Upper lobe of right lung (tissue), 1 donor: ENCODE data around the gene ARSI. TPM values are rescaled to one million over a fixed set of nuclear protein-coding genes. Genes with fewer than 3 reads are reported as not detected.

Experiments
- ATAC-seq: fragments of 200-7000 bp; cut with Tn5 transposase; one replicate; pipeline ENCODE4 v1.9.1; 2020; ENCODE audit warnings: mild to moderate bottlenecking, moderate library complexity
- DNase-seq: peaks from one replicate; pipeline ENCODE4 v3.0.0-alpha.2; 2020
- H3K27ac ChIP-seq: fragments of 200-600 bp; one replicate; pipeline ENCODE4 v1.8.0; 2022
- H3K27me3 ChIP-seq: fragments of 200-600 bp; one replicate; pipeline ENCODE4 v1.8.0; 2022; ENCODE audit warnings: mild to moderate bottlenecking
- H3K36me3 ChIP-seq: fragments of 200-600 bp; one replicate; pipeline ENCODE4 v1.8.0; 2022
- H3K4me1 ChIP-seq: fragments of 200-600 bp; one replicate; pipeline ENCODE4 v1.8.0; 2022
- H3K4me3 ChIP-seq: fragments of 200-600 bp; one replicate; pipeline ENCODE4 v1.8.0; 2022; ENCODE audit warnings: mild to moderate bottlenecking
- H3K9me3 ChIP-seq: fragments of 200-600 bp; one replicate; pipeline ENCODE4 v1.8.0; 2022
- intact Hi-C: fragments of 100-400 bp; cut with DNase I; formaldehyde crosslinking; loops from one replicate; pipeline ENCODE4 v1.11.0; 2022
- total RNA-seq: library from RNA; stranded (reverse); fragmentation: NEBNext Ultra II Directional; extraction: Animal tissue kit (Norgen Biotek cat#: 25700); gene quantifications from one replicate; pipeline ENCODE4 v1.2.1, GENCODE V29; 2021
- TF ChIP-seq, protein P1 (sequence below): fragments of 200-600 bp; IDR thresholded peaks from one replicate; pipeline ENCODE4 v1.8.0; 2022; ENCODE audit warnings: antibody characterized with exemption
- donor health status: DM: no; HTN: yes; CAD: no; lungs with severe emphysema.

ARSI gene
- total RNA-seq, 1 donor from 2014 or later: 4.0 TPM

DNA sequence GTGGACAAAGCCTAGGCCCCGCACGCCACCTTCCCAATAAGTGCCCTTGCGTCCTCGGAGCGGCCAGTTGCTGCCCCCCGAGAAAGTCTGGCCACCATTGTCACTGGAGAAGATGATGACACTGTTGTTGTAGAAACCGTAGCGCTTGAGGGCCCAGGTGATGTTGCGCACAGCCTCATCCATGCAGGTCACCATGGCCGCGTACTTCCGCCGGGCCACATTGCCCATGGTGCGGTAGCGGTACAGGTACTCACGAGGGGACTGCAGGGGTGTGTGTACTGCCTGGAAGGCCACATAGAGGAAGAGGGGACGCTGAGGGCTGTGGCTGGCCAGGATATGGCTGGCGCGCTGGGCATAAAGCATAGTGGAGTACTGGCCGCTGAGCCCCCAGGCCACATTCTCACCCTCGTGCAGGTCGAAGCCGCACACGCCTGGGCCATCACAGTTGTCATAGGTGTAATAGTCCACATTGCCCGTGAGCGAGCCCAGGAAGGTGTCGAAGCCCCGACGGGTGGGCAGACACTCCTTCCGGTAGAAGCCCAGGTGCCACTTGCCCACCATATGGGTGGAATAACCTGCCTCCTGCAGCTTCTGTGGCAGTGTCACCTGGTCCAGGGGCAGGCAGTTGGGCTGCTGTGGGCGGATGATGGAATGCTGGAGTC, 4.6 kb downstream of the ARSI start:
- intact Hi-C loops: no loop called here
- Histone ChIP-seq H3K27ac (no peak overlapping the region), H3K4me1 (peaks cover 8% of the 10 kb centered on the region), H3K4me3 (no peak overlapping the region), H3K36me3 (no peaks in the 10 kb centered on the region), H3K27me3 (peaks cover 21% of the 10 kb centered on the region), H3K9me3 (no peaks in the 10 kb centered on the region)
- TF ChIP-seq, protein P1, sequence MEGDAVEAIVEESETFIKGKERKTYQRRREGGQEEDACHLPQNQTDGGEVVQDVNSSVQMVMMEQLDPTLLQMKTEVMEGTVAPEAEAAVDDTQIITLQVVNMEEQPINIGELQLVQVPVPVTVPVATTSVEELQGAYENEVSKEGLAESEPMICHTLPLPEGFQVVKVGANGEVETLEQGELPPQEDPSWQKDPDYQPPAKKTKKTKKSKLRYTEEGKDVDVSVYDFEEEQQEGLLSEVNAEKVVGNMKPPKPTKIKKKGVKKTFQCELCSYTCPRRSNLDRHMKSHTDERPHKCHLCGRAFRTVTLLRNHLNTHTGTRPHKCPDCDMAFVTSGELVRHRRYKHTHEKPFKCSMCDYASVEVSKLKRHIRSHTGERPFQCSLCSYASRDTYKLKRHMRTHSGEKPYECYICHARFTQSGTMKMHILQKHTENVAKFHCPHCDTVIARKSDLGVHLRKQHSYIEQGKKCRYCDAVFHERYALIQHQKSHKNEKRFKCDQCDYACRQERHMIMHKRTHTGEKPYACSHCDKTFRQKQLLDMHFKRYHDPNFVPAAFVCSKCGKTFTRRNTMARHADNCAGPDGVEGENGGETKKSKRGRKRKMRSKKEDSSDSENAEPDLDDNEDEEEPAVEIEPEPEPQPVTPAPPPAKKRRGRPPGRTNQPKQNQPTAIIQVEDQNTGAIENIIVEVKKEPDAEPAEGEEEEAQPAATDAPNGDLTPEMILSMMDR: no peak
- ATAC-seq (no peak), DNase-seq (no peak)

DNA sequence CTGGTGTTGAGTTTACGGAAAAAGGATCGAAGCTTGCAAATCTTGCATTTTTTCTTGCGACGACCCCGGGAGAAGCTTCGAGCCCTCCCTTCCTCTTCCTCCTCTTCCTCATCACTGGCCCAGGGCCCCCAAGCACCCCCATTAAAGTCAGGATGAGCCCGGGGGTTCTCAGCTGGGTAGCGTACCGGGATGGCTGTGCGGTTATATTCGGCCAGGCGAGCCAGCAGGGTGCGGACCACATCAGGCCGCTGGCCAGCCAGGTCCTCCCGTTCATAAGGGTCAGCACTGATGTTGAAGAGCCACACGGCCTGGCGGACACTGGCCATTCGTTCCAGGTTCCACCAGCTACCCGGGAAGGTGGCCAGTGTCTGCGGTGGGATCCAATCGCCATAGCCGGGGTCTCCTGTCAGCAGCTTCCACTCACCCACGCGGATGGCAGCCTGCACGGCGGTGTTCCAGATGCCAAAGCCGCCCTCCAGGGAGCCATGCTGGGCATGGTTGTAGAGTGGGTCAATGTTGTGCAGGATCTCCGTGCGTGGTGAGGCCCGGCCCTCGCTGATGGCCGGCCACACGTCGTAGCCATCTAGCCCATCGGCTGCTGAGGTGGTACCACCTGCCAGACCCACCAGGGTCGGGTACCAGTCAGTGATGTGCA, 5.3 kb downstream of the ARSI start:
- Histone ChIP-seq H3K4me3 (no peak overlapping the region), H3K27ac (no peak overlapping the region), H3K36me3 (no peaks in the 10 kb centered on the region), H3K9me3 (no peaks in the 10 kb centered on the region), H3K4me1 (peaks cover 5% of the 10 kb centered on the region), H3K27me3 (peaks cover 14% of the 10 kb centered on the region)
- intact Hi-C loops: no loop called here
- no peak for DNase-seq
- ATAC-seq: no peak
- TF ChIP-seq, protein P1: no peak

DNA sequence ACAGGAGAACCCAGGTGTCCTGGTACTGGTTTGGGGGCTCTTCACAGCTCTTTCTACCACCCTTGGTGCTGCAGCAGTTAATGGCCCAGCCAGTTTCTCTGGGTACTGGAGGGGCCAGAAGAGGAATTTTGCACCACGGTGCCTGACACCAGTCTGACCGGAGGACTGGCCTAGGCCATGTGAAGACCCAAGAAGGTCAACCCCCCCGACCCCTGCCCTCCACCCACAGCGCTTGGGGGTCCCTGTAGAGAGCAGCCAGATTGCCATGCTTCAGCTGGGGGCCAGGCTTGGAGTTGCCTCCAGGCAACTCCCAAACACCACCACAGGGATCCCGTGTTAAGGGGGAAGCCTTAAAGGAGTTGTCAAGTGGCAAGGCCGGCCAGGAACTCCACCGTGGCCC, 6.2 kb downstream of the ARSI start:
- intact Hi-C loops: no loop called here
- DNase-seq (peak; percentile 50), ATAC-seq (no peak)
- H3K27me3 ChIP-seq: peaks cover 6% of the 10 kb centered on the region
- no peak overlapping the region for H3K27ac ChIP-seq
- peaks cover 5% of the 10 kb centered on the region for H3K4me1 ChIP-seq
- TF ChIP-seq, protein P1: no peak
- no peak overlapping the region for H3K4me3 ChIP-seq
- no peaks in the 10 kb centered on the region for H3K36me3 ChIP-seq
- H3K9me3 ChIP-seq: no peaks in the 10 kb centered on the region

DNA sequence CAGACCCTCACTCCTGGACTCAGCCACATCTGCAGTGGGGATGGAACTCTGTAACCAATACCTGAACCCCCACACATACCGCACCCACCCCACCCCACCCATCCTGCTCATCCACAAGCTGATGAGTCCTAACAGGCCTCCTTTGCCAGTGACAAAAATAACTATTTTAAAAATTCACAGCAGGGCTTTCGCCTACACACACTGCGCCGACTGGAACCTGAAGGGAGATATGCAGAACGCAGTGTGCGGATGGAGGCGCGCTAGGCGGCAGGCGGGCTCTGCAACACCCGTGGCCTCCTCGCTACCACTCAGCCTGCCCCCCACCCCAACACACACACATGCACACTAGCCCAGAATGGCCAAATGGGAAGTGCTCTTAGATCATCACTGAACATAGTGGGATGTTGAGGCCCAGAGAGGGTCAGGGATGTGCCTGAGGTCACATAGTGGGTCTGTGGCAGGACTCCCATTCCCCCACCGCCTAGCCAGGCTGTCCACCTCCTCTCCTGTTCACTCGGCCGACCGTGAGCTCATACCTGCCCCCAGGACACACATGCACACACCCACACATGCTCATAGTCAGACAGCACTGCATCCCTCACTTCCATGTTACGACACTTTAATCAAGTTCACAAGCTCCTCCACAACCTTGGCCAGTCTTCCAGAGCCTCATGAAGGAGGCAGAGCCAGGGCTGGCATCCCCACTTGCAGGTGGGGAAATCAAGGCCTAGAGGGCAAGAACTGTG, 6.8 kb downstream of the ARSI start:
- Histone ChIP-seq H3K27ac (no peak overlapping the region), H3K36me3 (no peaks in the 10 kb centered on the region), H3K4me3 (no peak overlapping the region), H3K9me3 (no peaks in the 10 kb centered on the region), H3K4me1 (peaks cover 5% of the 10 kb centered on the region), H3K27me3 (no peaks in the 10 kb centered on the region)
- TF ChIP-seq, protein P1: no peak
- DNase-seq: peak; percentile 44
- ATAC-seq: no peak
- intact Hi-C loops: no loop called here

DNA sequence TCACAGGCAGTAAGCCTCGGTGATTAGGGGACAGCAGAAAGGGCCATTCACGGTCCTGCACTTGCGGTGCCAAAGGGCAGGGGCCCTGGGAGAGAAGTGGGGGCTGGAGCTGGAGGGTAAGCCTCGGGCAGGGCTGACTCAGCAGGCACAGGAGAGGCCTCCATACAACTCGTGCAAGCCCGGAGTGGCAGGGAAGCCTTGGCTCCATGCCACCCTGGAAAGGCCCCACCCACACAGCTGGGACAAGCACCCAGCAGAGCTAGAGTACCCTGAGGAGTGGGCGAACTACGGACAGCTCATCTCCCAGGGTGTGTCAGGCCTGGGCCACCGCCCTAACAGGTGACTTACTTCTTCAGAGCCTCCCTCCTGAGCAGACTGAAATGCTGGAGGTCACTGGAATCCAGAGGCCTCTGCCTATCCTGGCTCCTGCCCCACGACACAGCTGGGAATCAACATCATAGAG, 7.5 kb downstream of the ARSI start:
- no peak overlapping the region for H3K27ac ChIP-seq
- TF ChIP-seq, protein P1: no peak
- H3K4me3 ChIP-seq: no peak overlapping the region
- peak; percentile 69 for DNase-seq
- intact Hi-C loops: no loop called here
- H3K27me3 ChIP-seq: no peaks in the 10 kb centered on the region
- peaks cover 5% of the 10 kb centered on the region for H3K4me1 ChIP-seq
- peak; percentile 48 for ATAC-seq
- H3K36me3 ChIP-seq: no peaks in the 10 kb centered on the region
- H3K9me3 ChIP-seq: no peaks in the 10 kb centered on the region
